SKM-1 treated with dmso at 0.1 percent for 144 hours (cell line): ENCODE data around the gene ARHGAP10.
"Not testable (repeated sequence)": the region's sequence is repeated elsewhere in the genome, so short reads cannot be mapped to it uniquely, and the experiment has no call there.

Experiments
- DNase-seq: peaks from one replicate; lab custom pipeline; 2025; ENCODE audit not compliant: unreplicated experiment; lab: John Stamatoyannopoulos, UW

Gene ARHGAP10

GRCh38 chr4:147846318-147847155, 114.6 kb downstream of the ARHGAP10 start:
- DNase-seq: no peak

GRCh38 chr4:147847751-147848590, 116.1 kb downstream of the ARHGAP10 start:
- no peak for DNase-seq

GRCh38 chr4:147848634-147849033, 116.7 kb downstream of the ARHGAP10 start:
- no peak for DNase-seq

GRCh38 chr4:147851135-147851534, 119.2 kb downstream of the ARHGAP10 start:
- no peak for DNase-seq

DNA sequence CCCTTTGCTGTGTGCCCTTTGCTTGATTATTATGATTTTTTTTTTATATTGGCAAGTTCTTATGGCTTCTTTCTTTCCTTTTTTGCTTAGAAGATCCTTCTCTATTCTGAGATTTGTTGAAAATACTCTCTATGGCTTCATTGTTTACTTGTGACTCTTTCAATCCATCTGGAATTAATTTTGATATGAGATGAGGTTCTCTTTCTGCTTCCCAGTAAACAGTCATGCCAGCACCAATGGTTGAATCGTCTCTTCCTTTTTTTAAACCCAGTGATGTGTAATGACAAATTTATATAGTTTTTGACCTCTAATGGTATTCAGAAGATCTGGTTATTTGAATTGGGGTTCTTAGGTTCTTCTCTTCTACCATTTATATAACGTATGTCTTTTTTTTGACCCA, 121.8 kb downstream of the ARHGAP10 start:
- DNase-seq: no peak

DNA sequence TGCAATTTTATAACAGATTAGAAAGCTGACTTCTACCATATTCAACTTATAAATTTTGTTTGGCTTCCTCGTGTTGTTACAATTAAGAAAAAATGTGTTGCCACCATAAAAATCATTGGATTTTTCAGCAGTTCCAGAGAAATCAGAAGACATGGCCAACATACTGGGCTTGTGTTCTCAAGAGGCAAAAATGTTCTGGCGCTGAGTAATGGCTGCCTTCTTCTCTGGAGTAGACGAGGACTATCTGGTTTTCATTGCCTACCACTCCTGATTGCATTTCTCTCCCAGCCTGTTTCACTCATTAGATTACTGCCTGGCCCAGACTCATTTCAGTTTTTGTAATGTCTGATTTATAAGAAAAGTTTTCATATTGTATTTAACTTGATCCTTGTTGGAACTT, 122.3 kb downstream of the ARHGAP10 start:
- DNase-seq: no peak

DNA sequence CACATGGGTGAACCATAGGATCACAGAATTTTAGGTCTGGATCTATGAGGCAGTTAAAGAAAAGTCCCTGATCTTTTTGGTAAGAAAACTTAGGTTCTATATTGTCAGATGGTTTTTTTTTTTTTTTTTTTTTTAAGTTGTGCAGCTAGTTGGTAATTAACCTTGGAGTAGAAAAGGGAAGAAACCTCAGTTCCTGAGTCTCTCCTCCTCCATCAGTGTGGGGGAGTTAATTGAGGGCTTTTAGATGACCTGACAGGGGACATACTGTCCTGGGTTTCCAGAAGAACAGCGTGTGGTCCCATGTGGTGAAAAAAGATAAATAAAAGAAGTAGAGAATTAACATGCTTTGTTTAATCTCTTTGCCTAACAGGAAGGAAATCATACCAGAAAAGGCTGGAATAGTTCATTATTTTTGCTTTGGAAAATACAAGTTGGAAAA, 123.7 kb downstream of the ARHGAP10 start:
- DNase-seq: no peak

- no peak for DNase-seq
Observed at GRCh38 chr4:147860960-147861359, 129.1 kb downstream of the ARHGAP10 start.

- DNase-seq: no peak
Observed at GRCh38 chr4:147862043-147862692, 130.3 kb downstream of the ARHGAP10 start.

DNA sequence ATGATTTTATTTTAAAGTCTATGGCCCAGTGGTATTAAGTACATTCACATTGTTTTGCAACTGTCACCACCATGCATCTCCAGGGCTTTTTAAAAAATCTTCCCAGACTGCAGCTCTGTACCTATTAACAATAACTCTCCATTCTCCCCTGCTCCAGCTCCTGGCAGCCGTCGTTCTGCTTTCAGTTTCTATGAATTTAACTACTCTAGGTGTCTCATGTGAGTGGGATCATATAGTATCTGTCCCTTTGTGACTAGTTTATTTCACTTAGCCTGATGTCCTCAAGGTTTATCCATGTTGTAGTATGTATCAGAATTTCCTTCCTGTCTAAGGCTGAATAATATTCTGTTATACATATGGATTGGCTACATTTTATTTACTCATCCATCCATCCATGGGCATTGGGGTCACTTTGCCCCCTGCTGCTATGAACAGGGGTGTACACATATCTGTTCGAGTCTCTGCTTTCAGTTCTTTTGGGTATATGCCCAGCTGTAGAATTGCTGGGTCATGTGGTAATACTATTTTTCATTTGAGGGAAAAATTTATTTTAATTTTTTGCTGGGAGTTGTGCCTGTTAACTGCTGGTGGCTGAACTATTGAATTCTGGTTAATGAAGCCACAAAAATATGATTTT, 131.3 kb downstream of the ARHGAP10 start:
- no peak for DNase-seq

DNA sequence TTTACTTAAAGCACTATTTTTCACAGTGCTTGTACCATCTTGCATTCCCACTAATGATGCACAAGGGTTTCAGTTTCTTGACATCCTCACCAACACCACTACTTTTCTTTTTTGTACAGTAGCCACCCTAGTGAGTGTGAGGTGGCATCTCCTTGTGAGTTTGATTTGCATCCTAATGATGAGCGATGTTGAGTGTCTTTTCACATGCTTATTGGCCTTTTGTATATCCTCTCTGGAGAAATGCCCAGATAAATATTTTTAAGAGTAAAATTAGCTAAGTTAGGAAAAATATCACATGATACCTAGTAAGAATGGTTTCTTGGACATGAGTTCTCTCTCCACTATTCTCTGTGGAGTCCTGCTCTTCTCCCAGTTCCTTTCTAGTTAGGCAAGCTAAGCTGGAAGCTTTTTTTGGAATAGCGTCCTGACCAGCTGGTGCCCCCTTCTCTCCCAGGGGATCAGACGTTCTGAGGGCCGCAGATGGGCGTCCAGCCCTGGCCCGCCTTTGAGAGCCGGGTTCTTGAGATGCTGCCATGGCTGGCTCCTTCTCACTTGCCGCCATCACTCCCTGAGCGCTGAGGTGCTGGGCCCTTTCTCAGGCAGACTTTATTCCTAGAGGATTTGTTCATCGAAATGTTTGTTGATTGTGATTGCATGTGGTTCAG, 132.1 kb downstream of the ARHGAP10 start:
- no peak for DNase-seq

- DNase-seq: no peak
Observed at GRCh38 chr4:147864607-147865006, 132.7 kb downstream of the ARHGAP10 start.

- DNase-seq: no peak
Observed at GRCh38 chr4:147865926-147866325, 134.0 kb downstream of the ARHGAP10 start.

GRCh38 chr4:147866532-147867271, 134.8 kb downstream of the ARHGAP10 start:
- DNase-seq: peak; percentile 72

GRCh38 chr4:147874109-147874508, 142.2 kb downstream of the ARHGAP10 start:
- DNase-seq: no peak

- DNase-seq: no peak
Observed at GRCh38 chr4:147877308-147877771, 145.5 kb downstream of the ARHGAP10 start.

DNA sequence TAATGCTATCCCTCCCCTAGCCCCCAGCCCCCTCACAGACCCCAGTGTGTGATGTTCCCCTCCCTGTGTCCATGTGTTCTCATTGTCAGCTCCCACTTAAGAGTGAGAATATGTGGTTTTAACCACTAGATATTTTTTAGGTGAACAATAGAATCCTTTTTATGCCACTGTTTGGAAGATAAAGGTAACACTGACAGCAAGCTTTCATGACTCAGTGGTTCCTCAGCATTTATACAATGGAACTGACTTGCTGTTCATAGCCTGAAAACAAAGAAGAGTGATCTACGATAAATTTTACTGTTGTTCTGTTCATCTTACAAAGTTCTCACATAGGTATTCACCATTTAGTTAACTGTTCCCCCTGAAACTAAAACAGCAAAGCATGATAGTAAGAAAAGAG, 147.8 kb downstream of the ARHGAP10 start:
- DNase-seq: no peak

GRCh38 chr4:147880511-147880910, 148.6 kb downstream of the ARHGAP10 start:
- no peak for DNase-seq

- DNase-seq: no peak
Observed at GRCh38 chr4:147884536-147884935, 152.6 kb downstream of the ARHGAP10 start.

DNA sequence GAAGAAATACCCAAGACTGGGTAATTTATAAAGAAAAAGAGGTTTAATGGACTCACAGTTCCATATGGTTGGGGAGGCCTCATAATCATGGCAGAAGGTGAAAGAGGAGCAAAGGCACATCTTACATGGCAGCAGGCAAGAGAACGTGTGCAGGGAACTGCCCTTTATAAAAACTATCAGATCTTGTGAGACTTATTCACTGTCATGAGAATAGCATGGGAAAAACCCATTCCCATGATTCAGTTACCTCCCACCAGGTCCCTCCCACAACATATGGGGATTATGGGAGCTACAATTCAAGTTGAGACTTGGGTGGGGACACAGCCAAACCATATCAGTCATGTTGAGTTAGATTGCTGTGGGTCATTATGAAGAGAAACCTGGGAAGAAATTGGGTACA, 153.3 kb downstream of the ARHGAP10 start:
- not testable (repeated sequence) for DNase-seq
